Panc1 (cell line): ENCODE measurements around the gene CHRNA3. TPM values are rescaled to one million over a fixed set of nuclear protein-coding genes. Genes with fewer than 3 reads are reported as not detected.

Experiments
- ATAC-seq: fragments of 200-7000 bp; cut with Tn5 transposase; 2 replicates; pipeline ENCODE4 v1.9.1; 2020; ENCODE audit warnings: mild to moderate bottlenecking, moderate library complexity
- BruUV-seq: library from RNA; stranded (reverse); fragments of 400-500 nt; replicated peaks from 2 replicates; lab custom pipeline; 2021; lab: Mats Ljungman, UMichigan
- CTCF ChIA-PET: fragments of 300-600 bp; sonication (Branson Sonifier 250); formaldehyde crosslinking; loops from one replicate; lab custom pipeline; 2022; ENCODE audit warnings: antibody characterized with exemption; lab: Charles Lee
- POLR2A ChIA-PET: fragments of 300-600 bp; sonication (Branson Sonifier 250); formaldehyde crosslinking; loops from one replicate; lab custom pipeline; 2022; ENCODE audit warnings: antibody characterized with exemption; lab: Charles Lee
- DNase-seq: peaks from one replicate; pipeline ENCODE4 v3.0.0-alpha.2; 2010; ENCODE audit warnings: low read depth, low spot score
- H3K27ac ChIP-seq: 2 replicates; pipeline ENCODE4 v1.5.1; 2011; ENCODE audit warnings: mild to moderate bottlenecking, low read length, inconsistent platforms
- H3K27me3 ChIP-seq: fragments of 200-500 bp; sonication (Bioruptor generic); 2 replicates; pipeline ENCODE4 v1.6.0; 2014; ENCODE audit warnings: low read length, inconsistent platforms; ENCODE audit not compliant: control insufficient read depth, insufficient read depth
- H3K36me3 ChIP-seq: fragments of 200-500 bp; sonication (Bioruptor generic); 2 replicates; pipeline ENCODE4 v1.5.1; 2014; ENCODE audit warnings: inconsistent platforms, mild to moderate bottlenecking, low read length, moderate library complexity; ENCODE audit not compliant: control insufficient read depth, insufficient read depth
- H3K4me1 ChIP-seq: 2 replicates; pipeline ENCODE4 v1.5.1; 2011; ENCODE audit warnings: inconsistent platforms, mild to moderate bottlenecking, low read length, moderate library complexity; ENCODE audit not compliant: control insufficient read depth, insufficient read depth
- H3K4me3 ChIP-seq, 2 experiments: 2 replicates each; pipeline ENCODE4 v1.5.1; 2011 to 2012; ENCODE audit warnings: low read depth in 2 of 2, low read length in 2 of 2, mild to moderate bottlenecking in 2 of 2, inconsistent platforms in 1 of 2, moderate library complexity in 1 of 2
- H3K9me3 ChIP-seq: fragments of 200-500 bp; sonication (Bioruptor generic); 2 replicates; pipeline ENCODE4 v1.5.1; 2014; ENCODE audit warnings: low read depth, mild to moderate bottlenecking, inconsistent platforms, low read length, moderate library complexity; ENCODE audit not compliant: control insufficient read depth, insufficient read depth
- CTCF ChIP-seq: fragments of 450-650 bp; IDR thresholded peaks from 2 replicates; pipeline ENCODE4 v1.5.1; 2017; ENCODE audit warnings: mild to moderate bottlenecking
- POLR2AphosphoS5 ChIP-seq: IDR thresholded peaks from 2 replicates; pipeline ENCODE4 v1.6.1; 2012; ENCODE audit warnings: mild to moderate bottlenecking, low read depth, low read length, moderate library complexity
- REST ChIP-seq, 2 experiments: IDR thresholded peaks; 2 replicates each; pipeline ENCODE4 v1.6.1; 2011 to 2012; ENCODE audit warnings: low read depth in 2 of 2, control low read depth in 1 of 2, low read length in 1 of 2, mild to moderate bottlenecking in 1 of 2, moderate library complexity in 1 of 2; ENCODE audit not compliant: insufficient read depth in 1 of 2
- SIN3A ChIP-seq: IDR thresholded peaks from 2 replicates; pipeline ENCODE4 v1.6.1; 2012; ENCODE audit warnings: low read depth, mild to moderate bottlenecking, low read length, moderate library complexity, borderline replicate concordance; ENCODE audit not compliant: insufficient read depth
- TCF7L2 ChIP-seq: IDR thresholded peaks from 2 replicates; pipeline ENCODE4 v1.6.1; 2011; ENCODE audit warnings: mild to moderate bottlenecking, low read depth, low read length, inconsistent platforms
- in situ Hi-C: cut with HindIII; loops from 2 replicates; pipeline ENCODE4 v1.10.0; 2016; ENCODE audit warnings: low sequenced_read_pairs, low pct_unique_long_range_greater_than_20kb
- intact Hi-C: fragments of 100-400 bp; cut with micrococcal nuclease; formaldehyde crosslinking; loops from one replicate; pipeline ENCODE4 v1.10.0; 2022; ENCODE audit not compliant: unreplicated experiment
- total RNA-seq: library from RNA; stranded (reverse); gene quantifications from one replicate; pipeline ENCODE4 v1.2.1, GENCODE V29; 2021; ENCODE audit not compliant: unreplicated experiment

CHRNA3 gene
- total RNA-seq, 1 experiment from 2014 or later: 0.31 TPM

GRCh38 chr15:78661001-78661400 lies 40.2 kb upstream of the CHRNA3 start:
- intact Hi-C loops (no loop called here), in situ Hi-C loops (no loop called here)
- TF ChIP-seq CTCF: no peak
- no peak for TF ChIP-seq REST (IDR thresholded peaks at IDR 0.05; ENCODE audit: insufficient read depth in 1 of 2, low read depth in 2 of 2, low read length in 1 of 2)
- TF ChIP-seq POLR2AphosphoS5: no peak
- TF ChIP-seq SIN3A: no peak
- TF ChIP-seq TCF7L2: no peak
- ATAC-seq (no peak), DNase-seq (no peak)
- BruUV-seq: no TSS peak
- H3K4me3 ChIP-seq: no peak overlapping the region
- H3K27ac ChIP-seq: no peak overlapping the region
- H3K36me3 ChIP-seq: no peaks in the 10 kb centered on the region
- CTCF ChIA-PET: no interaction called here
- POLR2A ChIA-PET: interaction anchor here (0.7 kb wide), 1 partner anchor 9 kb away, joined by 3 read pairs; no protein-coding TSS in a partner anchor
- H3K27me3 ChIP-seq: no peaks in the 10 kb centered on the region
- H3K4me1 ChIP-seq: no peaks in the 10 kb centered on the region
- H3K9me3 ChIP-seq: no peaks in the 10 kb centered on the region

- H3K4me3 ChIP-seq: no peak overlapping the region
- CTCF ChIA-PET: no interaction called here
- POLR2A ChIA-PET: no interaction called here
- no peaks in the 10 kb centered on the region for H3K36me3 ChIP-seq
- no peak overlapping the region for H3K27ac ChIP-seq
- DNase-seq (no peak), ATAC-seq (no peak)
- no peaks in the 10 kb centered on the region for H3K4me1 ChIP-seq
- no peaks in the 10 kb centered on the region for H3K9me3 ChIP-seq
- intact Hi-C loops: no loop called here
- in situ Hi-C loops: no loop called here
- no TSS peak for BruUV-seq
- H3K27me3 ChIP-seq: no peaks in the 10 kb centered on the region
- TF ChIP-seq POLR2AphosphoS5: no peak
- TF ChIP-seq SIN3A: no peak
- TF ChIP-seq TCF7L2: no peak
- TF ChIP-seq REST (IDR thresholded peaks at IDR 0.05; ENCODE audit: insufficient read depth in 1 of 2, low read depth in 2 of 2, low read length in 1 of 2): no peak
- no peak for TF ChIP-seq CTCF
Measured at GRCh38 chr15:78660584-78660983, 39.8 kb upstream of the CHRNA3 start.
